GM23338 (cell line): Measurements from ENCODE around the gene DNAJC13. TPM values are rescaled to one million over a fixed set of nuclear protein-coding genes. Genes with fewer than 3 reads are reported as not detected.

Experiments
- ATAC-seq: fragments of 200-7000 bp; cut with Tn5 transposase; 3 replicates; pipeline ENCODE4 v1.9.1; 2020
- DNase-seq: peaks from one replicate; pipeline ENCODE4 v3.0.0-alpha.2; 2015; ENCODE audit warnings: low spot score
- H2AFZ ChIP-seq: fragments of 200-600 bp; sonication (generic); 2 replicates; pipeline ENCODE4 v1.8.0; 2016; ENCODE audit warnings: antibody characterized with exemption, mild to moderate bottlenecking, moderate library complexity
- H3F3A ChIP-seq: fragments of 200-600 bp; sonication (generic); replicated peaks from 2 replicates; pipeline ENCODE4 v1.8.0; 2017; ENCODE audit warnings: antibody characterized with exemption, mixed run types, low read depth
- H3K27ac ChIP-seq: fragments of 200-600 bp; sonication (generic); 2 replicates; pipeline ENCODE4 v1.6.1; 2016; ENCODE audit warnings: low read depth
- H3K27me3 ChIP-seq: fragments of 200-600 bp; sonication (generic); 2 replicates; pipeline ENCODE4 v1.8.0; 2016; ENCODE audit warnings: mild to moderate bottlenecking, mixed run types, moderate library complexity; ENCODE audit not compliant: insufficient read depth
- H3K36me3 ChIP-seq: fragments of 200-600 bp; sonication (generic); 2 replicates; pipeline ENCODE4 v1.8.0; 2016; ENCODE audit warnings: mild to moderate bottlenecking; ENCODE audit not compliant: insufficient read depth
- H3K4me1 ChIP-seq: fragments of 200-600 bp; sonication (generic); 2 replicates; pipeline ENCODE4 v1.8.0; 2016; ENCODE audit warnings: mild to moderate bottlenecking, moderate library complexity; ENCODE audit not compliant: insufficient read depth
- H3K4me2 ChIP-seq: fragments of 200-600 bp; sonication (generic); 2 replicates; pipeline ENCODE4 v1.7.1; 2017; ENCODE audit warnings: mixed run types
- H3K4me3 ChIP-seq: fragments of 200-600 bp; sonication (generic); 2 replicates; pipeline ENCODE4 v1.6.1; 2016; ENCODE audit warnings: mixed run types
- H3K79me2 ChIP-seq: fragments of 200-600 bp; sonication (generic); replicated peaks from 2 replicates; pipeline ENCODE4 v1.8.0; 2017; ENCODE audit warnings: mild to moderate bottlenecking; ENCODE audit not compliant: insufficient read depth
- H3K9me2 ChIP-seq: fragments of 200-600 bp; sonication (generic); 2 replicates; pipeline ENCODE4 v1.8.0; 2017; ENCODE audit not compliant: insufficient read depth
- H4K20me1 ChIP-seq: fragments of 200-600 bp; sonication (generic); replicated peaks from 2 replicates; pipeline ENCODE4 v1.8.0; 2017; ENCODE audit warnings: mild to moderate bottlenecking; ENCODE audit not compliant: insufficient read depth
- H3K27ac Mint-ChIP-seq: 2 replicates; pipeline ENCODE4 v1.8.0; 2020; ENCODE audit warnings: inconsistent platforms, mild to moderate bottlenecking, moderate library complexity, mixed read lengths
- H3K27me3 Mint-ChIP-seq: 3 replicates; pipeline ENCODE4 v1.8.0; 2022; ENCODE audit warnings: low read depth, mild to moderate bottlenecking, moderate library complexity, mixed read lengths, inconsistent platforms; ENCODE audit not compliant: insufficient read depth, poor library complexity
- H3K36me3 Mint-ChIP-seq: 3 replicates; pipeline ENCODE4 v1.8.0; 2021; ENCODE audit warnings: low read depth, mild to moderate bottlenecking, inconsistent platforms, moderate library complexity, mixed read lengths
- H3K4me1 Mint-ChIP-seq: 3 replicates; pipeline ENCODE4 v1.8.0; 2020; ENCODE audit warnings: mild to moderate bottlenecking, inconsistent platforms, mixed read lengths
- H3K4me3 Mint-ChIP-seq: 3 replicates; pipeline ENCODE4 v1.8.0; 2021; ENCODE audit warnings: moderate library complexity, mild to moderate bottlenecking, inconsistent platforms, mixed read lengths
- H3K9me3 Mint-ChIP-seq: 3 replicates; pipeline ENCODE4 v1.8.0; 2020; ENCODE audit warnings: moderate library complexity, mild to moderate bottlenecking, inconsistent platforms, mixed read lengths
- JUNB ChIP-seq: IDR thresholded peaks from one replicate; pipeline ENCODE4 v1.6.1; 2016; ENCODE audit warnings: antibody characterized with exemption; ENCODE audit not compliant: unreplicated experiment
- POLR2AphosphoS5 ChIP-seq: IDR thresholded peaks from 2 replicates; pipeline ENCODE4 v1.6.1; 2016; ENCODE audit warnings: antibody characterized with exemption, low read depth
- ZNF114 ChIP-seq: fragments of 250-450 bp; sonication (Bioruptor Pico); IDR thresholded peaks from 2 replicates; pipeline ENCODE4 v1.5.0; 2020; ENCODE audit warnings: mild to moderate bottlenecking, moderate library complexity
- ZNF331 ChIP-seq: fragments of 250-450 bp; sonication (Bioruptor Pico); IDR thresholded peaks from 2 replicates; pipeline ENCODE4 v1.5.0; 2020; ENCODE audit warnings: low read depth, mild to moderate bottlenecking, moderate library complexity
- ZNF462 ChIP-seq: fragments of 250-450 bp; sonication (Bioruptor Pico); IDR thresholded peaks from 2 replicates; pipeline ENCODE4 v1.5.0; 2020; ENCODE audit warnings: mild to moderate bottlenecking, moderate library complexity
- polyA plus RNA-seq: library from polyadenylated mRNA; unstranded; fragments of >200 nt; fragmentation: Nextera tagmentation; extraction: Ambion mirVana; gene quantifications from 2 replicates; pipeline ENCODE4 v1.2.1, GENCODE V29; 2016
- total RNA-seq: library from RNA; depleted of rRNA; stranded (reverse); fragments of >200 nt; shearing (Covaris generic); gene quantifications from 2 replicates; pipeline ENCODE4 v1.2.3, GENCODE V29; 2014
- TF ChIP-seq, protein P1 (sequence below): IDR thresholded peaks from one replicate; pipeline ENCODE4 v1.6.1; 2018; ENCODE audit warnings: antibody characterized with exemption; ENCODE audit not compliant: unreplicated experiment
- TF ChIP-seq, protein P2 (sequence below), 2 experiments: fragments of 200-600 bp in 1 of 2; sonication (generic) in 1 of 2; conservative IDR thresholded peaks; 2 replicates each; pipeline versions ENCODE4 v1.5.1 to v1.6.1; 2016 to 2017; ENCODE audit warnings: antibody characterized with exemption in 2 of 2, low read depth in 2 of 2, mild to moderate bottlenecking in 2 of 2, moderate library complexity in 1 of 2

The DNAJC13 gene
- total and polyA plus RNA-seq, 2 experiments from 2014 or later = 8.3 to 33.6 TPM

GRCh38 chr3:132553826-132554225 lies 136.5 kb downstream of the DNAJC13 start:
- H3K36me3 Mint-ChIP-seq = no peaks in the 10 kb centered on the region
- no peak overlapping the region for H3K4me3 Mint-ChIP-seq
- H3K4me3 ChIP-seq = no peak overlapping the region
- H3K9me2 ChIP-seq = no peaks in the 10 kb centered on the region
- H3K4me1 ChIP-seq = peaks cover 17% of the 10 kb centered on the region; the same call in 1 of the 2 replicates
- DNase-seq = no peak
- no peak overlapping the region for H2AFZ ChIP-seq
- no peak for ATAC-seq
- TF ChIP-seq, protein P1, sequence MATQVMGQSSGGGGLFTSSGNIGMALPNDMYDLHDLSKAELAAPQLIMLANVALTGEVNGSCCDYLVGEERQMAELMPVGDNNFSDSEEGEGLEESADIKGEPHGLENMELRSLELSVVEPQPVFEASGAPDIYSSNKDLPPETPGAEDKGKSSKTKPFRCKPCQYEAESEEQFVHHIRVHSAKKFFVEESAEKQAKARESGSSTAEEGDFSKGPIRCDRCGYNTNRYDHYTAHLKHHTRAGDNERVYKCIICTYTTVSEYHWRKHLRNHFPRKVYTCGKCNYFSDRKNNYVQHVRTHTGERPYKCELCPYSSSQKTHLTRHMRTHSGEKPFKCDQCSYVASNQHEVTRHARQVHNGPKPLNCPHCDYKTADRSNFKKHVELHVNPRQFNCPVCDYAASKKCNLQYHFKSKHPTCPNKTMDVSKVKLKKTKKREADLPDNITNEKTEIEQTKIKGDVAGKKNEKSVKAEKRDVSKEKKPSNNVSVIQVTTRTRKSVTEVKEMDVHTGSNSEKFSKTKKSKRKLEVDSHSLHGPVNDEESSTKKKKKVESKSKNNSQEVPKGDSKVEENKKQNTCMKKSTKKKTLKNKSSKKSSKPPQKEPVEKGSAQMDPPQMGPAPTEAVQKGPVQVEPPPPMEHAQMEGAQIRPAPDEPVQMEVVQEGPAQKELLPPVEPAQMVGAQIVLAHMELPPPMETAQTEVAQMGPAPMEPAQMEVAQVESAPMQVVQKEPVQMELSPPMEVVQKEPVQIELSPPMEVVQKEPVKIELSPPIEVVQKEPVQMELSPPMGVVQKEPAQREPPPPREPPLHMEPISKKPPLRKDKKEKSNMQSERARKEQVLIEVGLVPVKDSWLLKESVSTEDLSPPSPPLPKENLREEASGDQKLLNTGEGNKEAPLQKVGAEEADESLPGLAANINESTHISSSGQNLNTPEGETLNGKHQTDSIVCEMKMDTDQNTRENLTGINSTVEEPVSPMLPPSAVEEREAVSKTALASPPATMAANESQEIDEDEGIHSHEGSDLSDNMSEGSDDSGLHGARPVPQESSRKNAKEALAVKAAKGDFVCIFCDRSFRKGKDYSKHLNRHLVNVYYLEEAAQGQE = no peak
- TF ChIP-seq ZNF331 (CRISPR knock-in tag) (no peak), ZNF114 (CRISPR knock-in tag) (no peak), POLR2AphosphoS5 (no peak), ZNF462 (CRISPR knock-in tag) (no peak), JUNB (no peak)
- TF ChIP-seq, protein P2, sequence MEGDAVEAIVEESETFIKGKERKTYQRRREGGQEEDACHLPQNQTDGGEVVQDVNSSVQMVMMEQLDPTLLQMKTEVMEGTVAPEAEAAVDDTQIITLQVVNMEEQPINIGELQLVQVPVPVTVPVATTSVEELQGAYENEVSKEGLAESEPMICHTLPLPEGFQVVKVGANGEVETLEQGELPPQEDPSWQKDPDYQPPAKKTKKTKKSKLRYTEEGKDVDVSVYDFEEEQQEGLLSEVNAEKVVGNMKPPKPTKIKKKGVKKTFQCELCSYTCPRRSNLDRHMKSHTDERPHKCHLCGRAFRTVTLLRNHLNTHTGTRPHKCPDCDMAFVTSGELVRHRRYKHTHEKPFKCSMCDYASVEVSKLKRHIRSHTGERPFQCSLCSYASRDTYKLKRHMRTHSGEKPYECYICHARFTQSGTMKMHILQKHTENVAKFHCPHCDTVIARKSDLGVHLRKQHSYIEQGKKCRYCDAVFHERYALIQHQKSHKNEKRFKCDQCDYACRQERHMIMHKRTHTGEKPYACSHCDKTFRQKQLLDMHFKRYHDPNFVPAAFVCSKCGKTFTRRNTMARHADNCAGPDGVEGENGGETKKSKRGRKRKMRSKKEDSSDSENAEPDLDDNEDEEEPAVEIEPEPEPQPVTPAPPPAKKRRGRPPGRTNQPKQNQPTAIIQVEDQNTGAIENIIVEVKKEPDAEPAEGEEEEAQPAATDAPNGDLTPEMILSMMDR (conservative IDR thresholded peaks at IDR 0.05; ENCODE audit: low read depth in 2 of 2) = no peak
- peaks cover 26% of the 10 kb centered on the region for H3K4me1 Mint-ChIP-seq
- no peaks in the 10 kb centered on the region for H4K20me1 ChIP-seq
- H3F3A ChIP-seq = no peaks in the 10 kb centered on the region
- no peak overlapping the region; the same call in 1 of the 2 replicates for H3K4me2 ChIP-seq
- H3K27ac ChIP-seq = no peak overlapping the region; the same call in 1 of the 2 replicates
- no peaks in the 10 kb centered on the region for H3K27me3 ChIP-seq
- no peaks in the 10 kb centered on the region for H3K36me3 ChIP-seq
- H3K9me3 Mint-ChIP-seq = no peaks in the 10 kb centered on the region
- H3K27ac Mint-ChIP-seq = no peak overlapping the region
- H3K79me2 ChIP-seq = no peaks in the 10 kb centered on the region
- no peaks in the 10 kb centered on the region for H3K27me3 Mint-ChIP-seq
